Common myeloid progenitor, CD34-positive (primary cell): ENCODE results near the gene MAP3K14.

ENCODE experiments used
- CTCF ChIA-PET: fragments of 350-600 bp; sonication (Branson Sonifier 250); formaldehyde crosslinking; loops from one replicate; lab custom pipeline; 2021; ENCODE audit warnings: antibody characterized with exemption; lab: Charles Lee
- POLR2A ChIA-PET: fragments of 350-600 bp; sonication (Branson Sonifier 250); formaldehyde crosslinking; loops from one replicate; lab custom pipeline; 2021; ENCODE audit warnings: antibody characterized with exemption; lab: Charles Lee
- DNase-seq, 3 donors: peaks; one replicate each; pipeline versions ENCODE4 v3.0.0 to v3.0.0-alpha.2; 2013
- H3K27ac ChIP-seq, 2 experiments: 1 replicate in 1 of 2; 2 replicates in 1 of 2; pipeline ENCODE4 v1.7.0; 2013; ENCODE audit warnings: inconsistent platforms in 2 of 2, low read length in 2 of 2, mild to moderate bottlenecking in 2 of 2, low read depth in 1 of 2, moderate library complexity in 1 of 2; ENCODE audit not compliant: severe bottlenecking in 2 of 2, insufficient read depth in 1 of 2, poor library complexity in 1 of 2
- H3K27me3 ChIP-seq, 5 experiments: replicated peaks in 2 of 5; 1 replicate in 3 of 5; 2 replicates in 2 of 5; pipeline versions ENCODE4 v1.6.1 to v1.7.0; 2013; ENCODE audit warnings: low read length in 4 of 5, mild to moderate bottlenecking in 2 of 5, moderate library complexity in 2 of 5, inconsistent platforms in 1 of 5; ENCODE audit not compliant: insufficient read depth in 5 of 5, control insufficient read depth in 4 of 5
- H3K36me3 ChIP-seq, 4 experiments: 1 replicate in 2 of 4; 2 replicates in 2 of 4; pipeline versions ENCODE4 v1.6.1 to v1.7.0; 2013; ENCODE audit warnings: low read length in 3 of 4, control low read depth in 1 of 4, mild to moderate bottlenecking in 1 of 4; ENCODE audit not compliant: control insufficient read depth in 4 of 4, insufficient read depth in 4 of 4
- H3K4me1 ChIP-seq, 4 experiments: 1 replicate in 3 of 4; 2 replicates in 1 of 4; pipeline versions ENCODE4 v1.6.1 to v1.7.1; 2013; ENCODE audit warnings: low read length in 3 of 4, mild to moderate bottlenecking in 3 of 4, control low read depth in 1 of 4, inconsistent platforms in 1 of 4, moderate library complexity in 1 of 4; ENCODE audit not compliant: control insufficient read depth in 4 of 4, insufficient read depth in 4 of 4; ENCODE audit errors: control extremely low read depth in 1 of 4
- H3K4me3 ChIP-seq, 7 experiments: 1 replicate in 4 of 7; 2 replicates in 3 of 7; pipeline versions ENCODE4 v1.5.1 to v1.7.0; 2013; ENCODE audit warnings: mild to moderate bottlenecking in 7 of 7, low read length in 6 of 7, moderate library complexity in 6 of 7, inconsistent platforms in 2 of 7, low read depth in 2 of 7, control low read depth in 1 of 7; ENCODE audit not compliant: insufficient read depth in 4 of 7, control insufficient read depth in 1 of 7; ENCODE audit errors: extremely low read depth in 1 of 7
- H3K9me3 ChIP-seq, 5 experiments: 1 replicate in 4 of 5; 2 replicates in 1 of 5; pipeline versions ENCODE4 v1.6.1 to v1.7.1; 2013; ENCODE audit warnings: low read length in 4 of 5, mild to moderate bottlenecking in 2 of 5, inconsistent platforms in 1 of 5, low read depth in 1 of 5, moderate library complexity in 1 of 5; ENCODE audit not compliant: control insufficient read depth in 4 of 5, insufficient read depth in 2 of 5; ENCODE audit errors: control extremely low read depth in 1 of 5
- WGBS: methylation state at CpG from one replicate; pipeline ENCODE4 v1.1.5; 2013; ENCODE audit not compliant: insufficient coverage; 5-methylcytosine and 5-hydroxymethylcytosine counted together

MAP3K14 gene

DNA sequence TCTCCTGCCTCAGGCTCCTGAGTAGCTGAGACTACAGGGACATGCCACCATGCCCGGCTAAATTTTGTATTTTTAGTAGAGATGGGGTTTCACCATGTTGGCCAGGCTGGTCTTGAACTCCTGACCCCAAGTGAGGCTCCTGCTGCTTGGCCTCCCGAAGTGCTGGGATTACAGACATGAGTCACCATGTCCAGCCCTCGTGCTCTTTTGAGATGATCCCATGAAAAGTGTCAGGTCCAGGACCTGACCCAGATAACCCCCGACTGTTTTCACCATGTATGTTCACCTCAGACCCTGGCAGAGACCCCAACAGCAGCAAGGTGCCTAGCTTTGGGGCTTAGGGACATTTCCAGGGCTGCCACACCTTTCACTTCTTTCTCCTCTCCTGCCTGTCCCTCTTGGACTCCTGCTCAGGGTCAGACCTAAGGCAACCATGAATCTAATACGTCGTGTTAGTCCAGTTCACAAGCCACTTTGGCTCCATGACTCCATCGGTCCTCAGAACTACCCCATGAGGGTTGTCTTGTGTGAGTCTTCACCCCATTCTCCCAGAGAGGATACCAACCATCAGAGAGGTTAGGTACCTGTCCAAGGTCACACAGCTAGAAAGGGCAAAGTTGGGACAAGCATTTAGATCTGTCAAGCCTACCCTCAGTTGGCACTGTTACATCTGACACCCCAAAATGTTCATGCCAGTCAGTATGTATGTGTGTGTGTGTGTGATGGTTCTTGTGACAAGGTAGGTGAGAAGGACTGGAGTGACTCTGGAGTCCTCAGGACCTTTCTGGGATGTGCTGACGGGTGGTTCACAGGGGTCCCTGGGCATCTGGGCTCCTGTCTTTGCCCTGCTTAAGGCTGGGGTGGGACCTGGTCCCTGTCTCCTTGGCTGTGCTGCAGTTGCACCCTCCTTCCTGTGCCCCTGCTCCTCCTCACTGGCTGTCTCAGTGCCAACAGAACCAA lies 23.1 kb upstream of the MAP3K14 start:
- CTCF ChIA-PET: no interaction called here

DNA sequence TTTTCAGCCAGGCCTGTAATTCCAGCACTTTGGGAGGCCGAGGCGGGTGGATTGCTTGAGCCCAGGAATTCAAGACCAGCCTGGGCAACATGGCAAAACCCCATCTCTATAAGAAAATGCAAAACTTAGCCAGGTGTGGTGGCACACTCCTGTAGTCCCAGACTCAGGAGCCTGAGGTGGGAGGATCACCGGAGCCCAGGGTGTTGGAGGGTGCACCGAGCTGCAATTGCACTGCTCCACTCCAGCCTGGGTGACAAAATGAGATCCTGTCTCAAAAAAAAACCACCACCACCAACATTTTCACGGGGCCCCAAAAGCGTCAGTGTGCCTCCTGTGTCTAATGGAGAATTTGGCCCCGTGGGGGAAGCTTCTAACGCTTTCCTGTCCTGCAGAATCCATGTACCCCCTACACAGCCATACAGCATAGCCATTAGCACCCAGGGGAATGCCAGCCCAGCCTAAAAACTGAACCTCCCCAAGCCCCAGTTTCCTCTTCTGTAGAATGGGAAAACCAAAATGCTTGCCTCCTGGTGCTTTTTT lies 22.2 kb upstream of the MAP3K14 start:
- peaks cover 0 to 6% (median 3%) of the 10 kb centered on the region in 4 experiments for H3K4me1 ChIP-seq
- CTCF ChIA-PET: interaction anchor here (1.0 to 1.2 kb wide), 2 partner anchors 20 to 22 kb away, joined by 3 read pairs; partner anchors contain the start of gene MAP3K14
- no peak for DNase-seq
- H3K27ac ChIP-seq: no peak overlapping the region
- no peaks in the 10 kb centered on the region for H3K9me3 ChIP-seq
- no peak overlapping the region for H3K4me3 ChIP-seq
- H3K27me3 ChIP-seq: no peaks in the 10 kb centered on the region
- WGBS: 93% methylated on average over 6 of the region's 8 CpGs
- H3K36me3 ChIP-seq: no peaks in the 10 kb centered on the region
- POLR2A ChIA-PET: no interaction called here

More for the DNA sequence above, 23.1 kb upstream of the MAP3K14 start:
- Histone ChIP-seq H3K4me1 (peaks cover 0 to 11% (median 5%) of the 10 kb centered on the region in 4 experiments), H3K27ac (no peak overlapping the region), H3K4me3 (no peak overlapping the region), H3K36me3 (no peaks in the 10 kb centered on the region), H3K27me3 (no peaks in the 10 kb centered on the region), H3K9me3 (no peaks in the 10 kb centered on the region)
- 94% methylated on average over 8 of the region's 8 CpGs for WGBS
- no peak for DNase-seq
- POLR2A ChIA-PET: no interaction called here

DNA sequence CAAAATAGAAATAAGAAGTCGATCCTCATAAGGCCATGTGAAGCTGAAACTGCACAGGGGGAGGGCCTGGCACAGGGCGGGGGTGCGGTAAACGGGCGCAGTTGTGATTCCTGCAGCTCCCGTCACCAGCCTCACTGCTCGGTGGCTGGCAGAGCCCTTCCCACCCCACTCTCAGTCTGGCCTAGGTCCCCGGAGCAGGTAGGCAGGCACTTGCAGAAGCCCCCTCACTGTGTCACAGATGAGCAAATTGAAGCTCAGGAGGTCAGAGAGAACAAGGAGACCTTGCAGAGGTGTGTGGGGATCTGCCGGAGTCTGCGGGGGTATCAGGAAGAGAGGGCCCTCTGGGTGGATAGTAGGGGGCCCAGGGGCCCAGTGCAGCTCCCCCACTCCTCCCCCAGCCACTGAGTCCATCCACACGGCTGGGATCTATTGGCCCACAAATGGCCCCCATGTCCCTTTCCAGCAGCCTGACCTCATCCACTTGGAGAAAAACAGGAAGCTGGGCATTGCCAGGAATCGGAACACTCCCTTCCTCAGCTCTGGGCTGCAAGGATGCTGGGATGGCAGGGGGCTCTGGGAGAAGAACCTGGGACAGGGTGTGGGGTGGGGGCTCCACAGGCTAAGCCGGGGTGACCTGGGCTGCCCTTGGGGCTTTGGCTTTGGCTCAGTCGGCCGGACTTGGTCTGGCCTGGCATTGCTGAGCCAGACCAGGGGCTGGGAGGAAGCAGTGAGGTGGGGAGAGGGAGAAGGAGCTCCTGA lies 21.4 kb upstream of the MAP3K14 start:
- Histone ChIP-seq H3K27ac (no peak overlapping the region), H3K27me3 (no peaks in the 10 kb centered on the region), H3K4me3 (no peak overlapping the region), H3K4me1 (peaks cover 4 to 13% (median 10%) of the 10 kb centered on the region in 4 experiments), H3K36me3 (no peaks in the 10 kb centered on the region), H3K9me3 (no peaks in the 10 kb centered on the region)
- CTCF ChIA-PET: interaction anchor here (0.7 to 1.2 kb wide), 3 partner anchors 9 to 21 kb away, joined by 3 read pairs; partner anchors contain the start of gene MAP3K14
- DNase-seq: no peak
- POLR2A ChIA-PET: interaction anchor here (0.6 kb wide), 1 partner anchor 43 kb away, joined by 3 read pairs; no protein-coding TSS in a partner anchor
- WGBS: 98% methylated on average over 8 of the region's 15 CpGs

DNA sequence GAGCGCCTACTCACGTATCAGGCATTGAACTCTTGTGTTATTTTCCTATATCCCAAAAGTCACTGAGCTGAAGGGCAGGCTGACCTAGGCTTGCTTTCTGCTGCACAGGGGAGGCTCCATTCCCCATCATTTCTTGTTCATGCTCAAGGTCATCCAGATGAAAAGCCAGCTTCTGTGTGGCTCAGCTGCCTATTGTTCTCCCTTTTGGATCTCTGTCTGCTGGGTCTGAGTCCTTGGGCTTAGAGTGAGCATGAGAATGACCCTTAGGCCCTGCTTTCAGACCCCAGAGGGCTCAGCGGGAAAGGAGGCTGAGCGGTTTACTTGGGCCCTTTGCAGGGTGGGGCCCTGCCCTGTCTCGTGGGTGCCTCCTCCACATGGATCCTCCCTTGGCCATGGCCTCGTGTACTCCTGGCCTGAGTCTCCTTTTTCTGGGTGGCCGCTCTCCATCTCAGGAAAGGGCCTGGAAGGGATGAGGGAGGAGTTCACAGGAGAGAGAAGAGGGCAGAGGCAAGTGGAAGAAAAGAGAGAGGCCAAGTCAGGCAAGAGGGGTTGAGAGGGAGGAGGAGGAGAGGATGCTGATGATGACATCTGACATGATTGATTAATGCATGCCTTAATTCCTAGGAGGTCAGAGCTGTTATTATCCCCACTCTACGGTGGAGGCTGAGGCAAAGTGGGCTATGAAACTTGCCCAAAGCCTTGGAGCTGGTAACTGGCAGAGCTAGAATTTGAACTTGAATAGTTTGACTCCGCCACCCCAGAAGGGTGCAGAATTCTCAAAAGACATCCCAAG lies 19.8 kb upstream of the MAP3K14 start:
- ChIA-PET CTCF (interaction anchor here (0.9 to 1.5 kb wide), 2 partner anchors 12 to 42 kb away, joined by 3 to 4 read pairs; no protein-coding TSS in a partner anchor), POLR2A (no interaction called here)
- Histone ChIP-seq H3K4me3 (no peak overlapping the region), H3K27me3 (no peaks in the 10 kb centered on the region), H3K36me3 (no peaks in the 10 kb centered on the region), H3K9me3 (no peaks in the 10 kb centered on the region), H3K27ac (no peak overlapping the region), H3K4me1 (peaks cover 5 to 25% (median 20%) of the 10 kb centered on the region in 4 experiments)
- 96% methylated on average over 6 of the region's 9 CpGs for WGBS
- no peak for DNase-seq

DNA sequence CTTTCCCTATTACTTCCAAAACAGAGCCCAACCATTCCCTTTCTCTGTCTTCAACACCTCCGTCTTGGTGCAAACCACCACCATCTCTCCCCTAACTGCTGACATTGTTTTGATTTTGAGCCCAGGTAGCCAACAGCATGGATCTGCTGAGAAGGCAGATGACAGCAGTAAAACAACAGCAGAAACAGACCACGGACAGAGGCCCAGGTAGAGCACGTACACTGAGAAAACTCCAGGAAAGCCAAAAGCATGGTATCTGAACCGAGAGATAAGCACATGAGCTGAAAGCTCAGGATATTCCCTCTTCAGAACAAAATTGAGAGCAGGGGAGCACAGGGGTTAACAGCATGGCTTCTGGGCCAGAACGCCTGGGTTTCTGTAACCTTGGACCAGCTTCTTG lies 18.9 kb upstream of the MAP3K14 start:
- POLR2A ChIA-PET: no interaction called here
- H3K27ac ChIP-seq: no peak overlapping the region
- CTCF ChIA-PET: interaction anchor here (0.9 to 1.5 kb wide), 2 partner anchors 12 to 41 kb away, joined by 3 to 4 read pairs; no protein-coding TSS in a partner anchor
- DNase-seq: no peak
- peaks cover 5 to 25% (median 20%) of the 10 kb centered on the region in 4 experiments for H3K4me1 ChIP-seq
- H3K9me3 ChIP-seq: no peaks in the 10 kb centered on the region
- H3K36me3 ChIP-seq: no peaks in the 10 kb centered on the region
- H3K4me3 ChIP-seq: no peak overlapping the region
- WGBS: 87% methylated on average over 5 of the region's 5 CpGs
- no peaks in the 10 kb centered on the region for H3K27me3 ChIP-seq
